Mononuclear cell (primary cell): Measurements from ENCODE around the gene CFAP20. TPM values are rescaled to one million over a fixed set of nuclear protein-coding genes. Genes with fewer than 3 reads are reported as not detected.
"Not testable (repeated sequence)": the region's sequence is repeated elsewhere in the genome, so short reads cannot be mapped to it uniquely, and the experiment has no call there.

Experiments used
- H3K27me3 ChIP-seq: 2 replicates; pipeline ENCODE4 v1.6.0; 2011; ENCODE audit warnings: low read length, control low read depth; ENCODE audit not compliant: insufficient read depth
- H3K4me1 ChIP-seq: 2 replicates; pipeline ENCODE4 v1.5.1; 2011; ENCODE audit warnings: mild to moderate bottlenecking, low read length, control low read depth; ENCODE audit not compliant: insufficient read depth
- H3K4me3 ChIP-seq: 2 replicates; pipeline ENCODE4 v1.5.1; 2011; ENCODE audit warnings: mild to moderate bottlenecking, low read length, moderate library complexity
- H3K9me3 ChIP-seq: 2 replicates; pipeline ENCODE4 v1.5.1; 2011; ENCODE audit warnings: low read depth, mild to moderate bottlenecking, control low read depth, low read length
- total RNA-seq: library from RNA; depleted of rRNA; stranded (reverse); fragments of >200 nt; gene quantifications from one replicate; pipeline ENCODE4 v1.2.3, GENCODE V29; 2012

The CFAP20 gene
- total RNA-seq, 1 donor: 70.0 TPM

DNA sequence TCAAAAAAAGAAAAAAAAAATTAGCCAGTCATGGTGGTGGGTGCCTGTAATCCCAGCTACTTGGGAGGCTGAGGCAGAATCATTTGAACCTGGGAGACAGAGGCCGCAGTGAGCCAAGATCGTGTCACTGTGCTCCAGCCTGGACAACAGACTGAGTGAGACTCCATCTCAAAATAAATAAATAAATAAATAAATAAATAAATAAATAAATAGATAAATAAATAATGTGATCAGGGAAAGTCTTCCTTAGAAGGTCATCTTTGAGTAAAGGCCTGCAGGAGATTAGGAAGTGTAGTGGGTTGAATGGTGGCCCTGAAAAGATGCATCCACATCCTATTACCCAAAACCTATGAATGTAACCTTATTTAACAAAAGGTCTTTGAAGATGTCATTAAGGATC lies 56.1 kb downstream of the CFAP20 start:
- not testable (repeated sequence) for H3K4me1 ChIP-seq, H3K27me3 ChIP-seq, H3K4me3 ChIP-seq, H3K9me3 ChIP-seq

DNA sequence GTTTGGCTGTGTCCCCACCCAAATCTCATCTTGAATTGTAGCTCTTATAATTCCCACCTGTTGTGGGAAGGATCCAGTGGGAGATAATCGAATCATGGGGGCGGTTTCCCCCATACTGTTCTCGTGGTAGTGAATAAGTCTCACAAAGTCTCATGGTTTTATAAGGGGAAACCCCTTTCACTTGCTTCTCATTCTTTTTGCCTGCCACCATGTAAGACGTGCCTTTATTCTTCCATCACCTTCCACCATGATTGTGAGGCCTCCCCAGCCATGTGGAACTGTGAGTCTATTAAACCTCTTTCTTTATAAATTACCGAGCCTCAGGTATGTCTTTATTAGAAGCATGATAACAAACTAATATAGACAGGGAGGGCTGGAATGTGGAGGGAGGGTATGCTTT lies 57.0 kb downstream of the CFAP20 start:
- H3K4me1 ChIP-seq, H3K4me3 ChIP-seq, H3K27me3 ChIP-seq, H3K9me3 ChIP-seq: not testable (repeated sequence)

DNA sequence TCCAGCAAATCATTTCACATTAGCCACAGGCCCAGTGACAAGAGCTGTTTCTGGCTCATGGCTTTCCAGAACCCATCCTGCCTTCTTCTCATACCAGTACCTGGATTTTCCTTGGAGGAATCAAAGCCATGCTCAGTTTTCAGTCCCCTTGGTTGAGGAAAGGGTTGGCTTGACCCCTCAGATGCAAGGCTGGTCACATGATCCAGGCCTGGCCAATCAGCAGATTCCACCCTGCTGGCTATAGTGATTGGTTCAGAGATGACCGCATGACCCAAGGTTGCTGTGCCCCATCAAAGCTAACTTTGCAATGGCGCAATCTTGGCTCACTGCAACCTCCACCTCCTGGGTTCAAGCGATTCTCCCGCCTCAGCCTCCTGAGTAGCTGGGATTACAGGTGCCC lies 58.6 kb downstream of the CFAP20 start:
- Histone ChIP-seq H3K4me1 (no peaks in the 10 kb centered on the region), H3K27me3 (no peaks in the 10 kb centered on the region), H3K4me3 (no peak overlapping the region), H3K9me3 (no peaks in the 10 kb centered on the region)

Other genes with a start within 250 kb of the CFAP20 start
- gene CNGB1, start 158.3 kb downstream of the CFAP20 start, total RNA-seq: not detected
- 5.7 TPM for gene ZNF319, start 128.7 kb downstream of the CFAP20 start, total RNA-seq
- gene USB1, start 128.0 kb downstream of the CFAP20 start, total RNA-seq: 20.4 TPM
- 0.10 TPM for gene MMP15, start 103.6 kb downstream of the CFAP20 start, total RNA-seq
- gene CSNK2A2, start 68.7 kb upstream of the CFAP20 start, total RNA-seq: 34.9 TPM
- gene PRSS54, start 165.6 kb upstream of the CFAP20 start, total RNA-seq: 0.31 TPM